GM23338 (cell line): ENCODE results near the gene BRPF3. TPM values are rescaled to one million over a fixed set of nuclear protein-coding genes. Genes with fewer than 3 reads are reported as not detected.
A peak's percentile ranks its signal among the peaks of the same experiment; 100 is the strongest.

Source experiments
- ATAC-seq: fragments of 200-7000 bp; cut with Tn5 transposase; 3 replicates; pipeline ENCODE4 v1.9.1; 2020
- DNase-seq: peaks from one replicate; pipeline ENCODE4 v3.0.0-alpha.2; 2015; ENCODE audit warnings: low spot score
- H2AFZ ChIP-seq: fragments of 200-600 bp; sonication (generic); 2 replicates; pipeline ENCODE4 v1.8.0; 2016; ENCODE audit warnings: antibody characterized with exemption, mild to moderate bottlenecking, moderate library complexity
- H3F3A ChIP-seq: fragments of 200-600 bp; sonication (generic); replicated peaks from 2 replicates; pipeline ENCODE4 v1.8.0; 2017; ENCODE audit warnings: antibody characterized with exemption, mixed run types, low read depth
- H3K27ac ChIP-seq: fragments of 200-600 bp; sonication (generic); 2 replicates; pipeline ENCODE4 v1.6.1; 2016; ENCODE audit warnings: low read depth
- H3K27me3 ChIP-seq: fragments of 200-600 bp; sonication (generic); 2 replicates; pipeline ENCODE4 v1.8.0; 2016; ENCODE audit warnings: mild to moderate bottlenecking, mixed run types, moderate library complexity; ENCODE audit not compliant: insufficient read depth
- H3K36me3 ChIP-seq: fragments of 200-600 bp; sonication (generic); 2 replicates; pipeline ENCODE4 v1.8.0; 2016; ENCODE audit warnings: mild to moderate bottlenecking; ENCODE audit not compliant: insufficient read depth
- H3K4me1 ChIP-seq: fragments of 200-600 bp; sonication (generic); 2 replicates; pipeline ENCODE4 v1.8.0; 2016; ENCODE audit warnings: mild to moderate bottlenecking, moderate library complexity; ENCODE audit not compliant: insufficient read depth
- H3K4me2 ChIP-seq: fragments of 200-600 bp; sonication (generic); 2 replicates; pipeline ENCODE4 v1.7.1; 2017; ENCODE audit warnings: mixed run types
- H3K4me3 ChIP-seq: fragments of 200-600 bp; sonication (generic); 2 replicates; pipeline ENCODE4 v1.6.1; 2016; ENCODE audit warnings: mixed run types
- H3K79me2 ChIP-seq: fragments of 200-600 bp; sonication (generic); replicated peaks from 2 replicates; pipeline ENCODE4 v1.8.0; 2017; ENCODE audit warnings: mild to moderate bottlenecking; ENCODE audit not compliant: insufficient read depth
- H3K9me2 ChIP-seq: fragments of 200-600 bp; sonication (generic); 2 replicates; pipeline ENCODE4 v1.8.0; 2017; ENCODE audit not compliant: insufficient read depth
- H4K20me1 ChIP-seq: fragments of 200-600 bp; sonication (generic); replicated peaks from 2 replicates; pipeline ENCODE4 v1.8.0; 2017; ENCODE audit warnings: mild to moderate bottlenecking; ENCODE audit not compliant: insufficient read depth
- H3K27ac Mint-ChIP-seq: 2 replicates; pipeline ENCODE4 v1.8.0; 2020; ENCODE audit warnings: inconsistent platforms, mild to moderate bottlenecking, moderate library complexity, mixed read lengths
- H3K27me3 Mint-ChIP-seq: 3 replicates; pipeline ENCODE4 v1.8.0; 2022; ENCODE audit warnings: low read depth, mild to moderate bottlenecking, moderate library complexity, mixed read lengths, inconsistent platforms; ENCODE audit not compliant: insufficient read depth, poor library complexity
- H3K36me3 Mint-ChIP-seq: 3 replicates; pipeline ENCODE4 v1.8.0; 2021; ENCODE audit warnings: low read depth, mild to moderate bottlenecking, inconsistent platforms, moderate library complexity, mixed read lengths
- H3K4me1 Mint-ChIP-seq: 3 replicates; pipeline ENCODE4 v1.8.0; 2020; ENCODE audit warnings: mild to moderate bottlenecking, inconsistent platforms, mixed read lengths
- H3K4me3 Mint-ChIP-seq: 3 replicates; pipeline ENCODE4 v1.8.0; 2021; ENCODE audit warnings: moderate library complexity, mild to moderate bottlenecking, inconsistent platforms, mixed read lengths
- H3K9me3 Mint-ChIP-seq: 3 replicates; pipeline ENCODE4 v1.8.0; 2020; ENCODE audit warnings: moderate library complexity, mild to moderate bottlenecking, inconsistent platforms, mixed read lengths
- CREB1 ChIP-seq: fragments of 250-450 bp; sonication (Bioruptor Pico); IDR thresholded peaks from 2 replicates; pipeline ENCODE4 v1.5.0; 2020; ENCODE audit warnings: low read depth, mild to moderate bottlenecking, moderate library complexity
- CTCF ChIP-seq, 2 experiments: fragments of 200-600 bp in 1 of 2; sonication (generic) in 1 of 2; conservative IDR thresholded peaks; 2 replicates each; pipeline versions ENCODE4 v1.5.1 to v1.6.1; 2016 to 2017; ENCODE audit warnings: antibody characterized with exemption in 2 of 2, low read depth in 2 of 2, mild to moderate bottlenecking in 2 of 2, moderate library complexity in 1 of 2
- EZH2 ChIP-seq: fragments of 200-600 bp; sonication (generic); IDR thresholded peaks from one replicate; pipeline ENCODE4 v1.8.0; 2017; ENCODE audit warnings: antibody characterized with exemption, mild to moderate bottlenecking, low read depth; ENCODE audit not compliant: unreplicated experiment
- NANOG ChIP-seq: IDR thresholded peaks from 2 replicates; pipeline ENCODE4 v1.6.1; 2016; ENCODE audit warnings: antibody characterized with exemption, borderline replicate concordance
- REST ChIP-seq: IDR thresholded peaks from one replicate; pipeline ENCODE4 v1.6.1; 2018; ENCODE audit warnings: antibody characterized with exemption; ENCODE audit not compliant: unreplicated experiment
- STAT1 ChIP-seq: IDR thresholded peaks from one replicate; pipeline ENCODE4 v1.6.1; 2016; ENCODE audit warnings: antibody characterized with exemption; ENCODE audit not compliant: unreplicated experiment
- ZNF114 ChIP-seq: fragments of 250-450 bp; sonication (Bioruptor Pico); IDR thresholded peaks from 2 replicates; pipeline ENCODE4 v1.5.0; 2020; ENCODE audit warnings: mild to moderate bottlenecking, moderate library complexity
- ZNF462 ChIP-seq: fragments of 250-450 bp; sonication (Bioruptor Pico); IDR thresholded peaks from 2 replicates; pipeline ENCODE4 v1.5.0; 2020; ENCODE audit warnings: mild to moderate bottlenecking, moderate library complexity
- long read RNA-seq: library from polyadenylated mRNA; unstranded; transcript quantifications from one replicate; pipeline ENCODE4 v2.0.0, GENCODE V29; 2020; ENCODE audit not compliant: unreplicated experiment
- polyA plus RNA-seq: library from polyadenylated mRNA; unstranded; fragments of >200 nt; fragmentation: Nextera tagmentation; extraction: Ambion mirVana; gene quantifications from 2 replicates; pipeline ENCODE4 v1.2.1, GENCODE V29; 2016
- total RNA-seq: library from RNA; depleted of rRNA; stranded (reverse); fragments of >200 nt; shearing (Covaris generic); gene quantifications from 2 replicates; pipeline ENCODE4 v1.2.3, GENCODE V29; 2014; rRNA removed

Gene BRPF3
- total RNA-seq (33.2 and 47.5 TPM in 2 replicates), polyA plus RNA-seq (11.3 and 11.8 TPM in 2 replicates)
- long read RNA-seq, partial matches to known transcripts: 0 of 5 reads
- long read RNA-seq, other reads (novel, unspliced or antisense): 4 of 5 reads

GRCh38 chr6:36196113-36196879, at the start of gene BRPF3:
BRPF3 (plus strand) TSS chr6:36196744; CDS start chr6:36200323, 3,579 bp downstream.
- Mint-ChIP-seq H3K36me3 (peaks cover 17% of the 10 kb centered on the region), H3K27me3 (peaks cover 3% of the 10 kb centered on the region), H3K9me3 (no peaks in the 10 kb centered on the region; the same call in 1 of the 3 replicates), H3K4me1 (peaks cover 21% of the 10 kb centered on the region), H3K4me3 (peak within 1 kb of the TSS; percentile 83), H3K27ac (peak within 1 kb of the TSS; percentile 96)
- Histone ChIP-seq H3K4me2 (peak within 1 kb of the TSS; percentile 93), H3K27ac (peak within 1 kb of the TSS; percentile 84), H3F3A (no peaks in the 10 kb centered on the region), H3K27me3 (no peaks in the 10 kb centered on the region), H3K9me2 (no peaks in the 10 kb centered on the region), H3K36me3 (peaks cover 7% of the 10 kb centered on the region; the same call in 1 of the 2 replicates), H3K4me1 (peaks cover 15% of the 10 kb centered on the region), H2AFZ (peak within 1 kb of the TSS; percentile 96), H4K20me1 (peaks cover 4% of the 10 kb centered on the region; the same call in 1 of the 2 replicates), H3K79me2 (peaks cover 37% of the 10 kb centered on the region), H3K4me3 (peak within 1 kb of the TSS; percentile 89)
- DNase-seq (peak; percentile 81), ATAC-seq (peak; percentile 77)
- TF ChIP-seq REST (no peak), NANOG (no peak), ZNF462 (CRISPR knock-in tag) (no peak), CTCF (conservative IDR thresholded peaks at IDR 0.05; ENCODE audit: low read depth in 2 of 2) (peak in 1 of 2 experiments; percentile 58; a peak in 2 of 4 replicates), CREB1 (CRISPR knock-in tag) (no peak), STAT1 (no peak), EZH2 (no peak), ZNF114 (CRISPR knock-in tag) (no peak)
